ENCODE measurements around the gene BACE2.

The BACE2 gene

DNA sequence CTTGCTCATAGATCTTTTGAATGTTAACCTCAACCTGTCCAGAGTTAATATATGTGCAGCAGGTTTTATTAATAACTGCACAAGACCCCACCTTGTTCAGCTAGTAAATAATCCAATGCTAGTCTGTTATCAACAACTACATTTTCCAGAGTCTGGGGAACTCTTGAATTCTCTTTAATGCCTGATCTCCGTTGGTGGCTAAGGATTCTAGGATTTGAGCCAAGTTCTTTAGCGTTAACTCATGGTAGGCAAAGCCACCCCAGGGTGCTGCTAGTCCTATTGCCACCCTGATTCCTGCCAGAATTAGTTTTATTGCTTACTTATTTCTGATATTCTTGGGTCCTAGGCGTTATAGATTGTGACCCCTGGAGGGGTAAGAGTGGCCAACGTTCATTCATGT, 12.8 kb downstream of the BACE2 start:
- Histone ChIP-seq H2AFZ (ENCODE audit: low read depth, low read length) (no peak overlapping the region), H3K4me1 (ENCODE audit: insufficient read depth, low read length) (no peaks in the 10 kb centered on the region), H3K27me3 (ENCODE audit: insufficient read depth, low read length, poor library complexity) (peaks cover 11% of the 10 kb centered on the region), H3K9ac (ENCODE audit: low read depth, low read length) (no peak overlapping the region), H3K36me3 (ENCODE audit: insufficient read depth, low read length) (no peaks in the 10 kb centered on the region), H4K20me1 (ENCODE audit: insufficient read depth, low read length) (no peaks in the 10 kb centered on the region), H3K79me2 (ENCODE audit: insufficient read depth, low read length) (no peaks in the 10 kb centered on the region), H3K27ac (ENCODE audit: low read length) (no peak overlapping the region), H3K4me2 (ENCODE audit: insufficient read depth, low read length) (no peak overlapping the region), H3K4me3 (ENCODE audit: low read depth in 1 of 2, low read length in 2 of 2) (no peak overlapping the region), H3K9me3 (ENCODE audit: insufficient read depth, low read length, severe bottlenecking) (peaks cover 2% of the 10 kb centered on the region)
- ATAC-seq (ENCODE audit: insufficient read depth, low read depth) (no peak), DNase-seq (no peak)
- TF ChIP-seq, protein P1, sequence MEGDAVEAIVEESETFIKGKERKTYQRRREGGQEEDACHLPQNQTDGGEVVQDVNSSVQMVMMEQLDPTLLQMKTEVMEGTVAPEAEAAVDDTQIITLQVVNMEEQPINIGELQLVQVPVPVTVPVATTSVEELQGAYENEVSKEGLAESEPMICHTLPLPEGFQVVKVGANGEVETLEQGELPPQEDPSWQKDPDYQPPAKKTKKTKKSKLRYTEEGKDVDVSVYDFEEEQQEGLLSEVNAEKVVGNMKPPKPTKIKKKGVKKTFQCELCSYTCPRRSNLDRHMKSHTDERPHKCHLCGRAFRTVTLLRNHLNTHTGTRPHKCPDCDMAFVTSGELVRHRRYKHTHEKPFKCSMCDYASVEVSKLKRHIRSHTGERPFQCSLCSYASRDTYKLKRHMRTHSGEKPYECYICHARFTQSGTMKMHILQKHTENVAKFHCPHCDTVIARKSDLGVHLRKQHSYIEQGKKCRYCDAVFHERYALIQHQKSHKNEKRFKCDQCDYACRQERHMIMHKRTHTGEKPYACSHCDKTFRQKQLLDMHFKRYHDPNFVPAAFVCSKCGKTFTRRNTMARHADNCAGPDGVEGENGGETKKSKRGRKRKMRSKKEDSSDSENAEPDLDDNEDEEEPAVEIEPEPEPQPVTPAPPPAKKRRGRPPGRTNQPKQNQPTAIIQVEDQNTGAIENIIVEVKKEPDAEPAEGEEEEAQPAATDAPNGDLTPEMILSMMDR (IDR thresholded peaks at IDR 0.05; ENCODE audit: borderline replicate concordance, extremely low read depth, low read length, poor library complexity, severe bottlenecking) = no peak
- TF ChIP-seq EZH2 (IDR thresholded peaks at IDR 0.05; ENCODE audit: borderline replicate concordance, low read depth, low read length, severe bottlenecking) = no peak

GRCh38 chr21:41182547-41182946, 14.6 kb downstream of the BACE2 start:
- Histone ChIP-seq H3K27ac (ENCODE audit: low read length) (no peak overlapping the region), H3K9me3 (ENCODE audit: insufficient read depth, low read length, severe bottlenecking) (peaks cover 2% of the 10 kb centered on the region), H3K4me3 (ENCODE audit: low read depth in 1 of 2, low read length in 2 of 2) (no peak overlapping the region), H3K79me2 (ENCODE audit: insufficient read depth, low read length) (no peaks in the 10 kb centered on the region), H3K27me3 (ENCODE audit: insufficient read depth, low read length, poor library complexity) (no peaks in the 10 kb centered on the region), H3K36me3 (ENCODE audit: insufficient read depth, low read length) (no peaks in the 10 kb centered on the region), H3K4me1 (ENCODE audit: insufficient read depth, low read length) (no peaks in the 10 kb centered on the region), H2AFZ (ENCODE audit: low read depth, low read length) (no peak overlapping the region), H4K20me1 (ENCODE audit: insufficient read depth, low read length) (no peaks in the 10 kb centered on the region), H3K4me2 (ENCODE audit: insufficient read depth, low read length) (no peak overlapping the region), H3K9ac (ENCODE audit: low read depth, low read length) (no peak overlapping the region)
- TF ChIP-seq EZH2 (IDR thresholded peaks at IDR 0.05; ENCODE audit: borderline replicate concordance, low read depth, low read length, severe bottlenecking) = no peak
- TF ChIP-seq, protein P1 (IDR thresholded peaks at IDR 0.05; ENCODE audit: borderline replicate concordance, extremely low read depth, low read length, poor library complexity, severe bottlenecking) = no peak
- ATAC-seq (ENCODE audit: insufficient read depth, low read depth) = no peak
- no peak for DNase-seq

- H3K4me3 ChIP-seq (ENCODE audit: low read depth in 1 of 2, low read length in 2 of 2) = no peak overlapping the region
- H3K9me3 ChIP-seq (ENCODE audit: insufficient read depth, low read length, severe bottlenecking) = peaks cover 2% of the 10 kb centered on the region
- H2AFZ ChIP-seq (ENCODE audit: low read depth, low read length) = no peak overlapping the region
- TF ChIP-seq, protein P1 (IDR thresholded peaks at IDR 0.05; ENCODE audit: borderline replicate concordance, extremely low read depth, low read length, poor library complexity, severe bottlenecking) = no peak
- TF ChIP-seq EZH2 (IDR thresholded peaks at IDR 0.05; ENCODE audit: borderline replicate concordance, low read depth, low read length, severe bottlenecking) = no peak
- H3K27ac ChIP-seq (ENCODE audit: low read length) = no peak overlapping the region
- no peaks in the 10 kb centered on the region for H3K4me1 ChIP-seq (ENCODE audit: insufficient read depth, low read length)
- no peaks in the 10 kb centered on the region for H3K79me2 ChIP-seq (ENCODE audit: insufficient read depth, low read length)
- H3K27me3 ChIP-seq (ENCODE audit: insufficient read depth, low read length, poor library complexity) = no peaks in the 10 kb centered on the region
- DNase-seq = no peak
- no peak for ATAC-seq (ENCODE audit: insufficient read depth, low read depth)
- H3K4me2 ChIP-seq (ENCODE audit: insufficient read depth, low read length) = no peak overlapping the region
- no peak overlapping the region for H3K9ac ChIP-seq (ENCODE audit: low read depth, low read length)
- H3K36me3 ChIP-seq (ENCODE audit: insufficient read depth, low read length) = no peaks in the 10 kb centered on the region
- no peaks in the 10 kb centered on the region for H4K20me1 ChIP-seq (ENCODE audit: insufficient read depth, low read length)
These were observed 15.6 kb downstream of the BACE2 start for GRCh38 chr21:41183575-41183974.

DNA sequence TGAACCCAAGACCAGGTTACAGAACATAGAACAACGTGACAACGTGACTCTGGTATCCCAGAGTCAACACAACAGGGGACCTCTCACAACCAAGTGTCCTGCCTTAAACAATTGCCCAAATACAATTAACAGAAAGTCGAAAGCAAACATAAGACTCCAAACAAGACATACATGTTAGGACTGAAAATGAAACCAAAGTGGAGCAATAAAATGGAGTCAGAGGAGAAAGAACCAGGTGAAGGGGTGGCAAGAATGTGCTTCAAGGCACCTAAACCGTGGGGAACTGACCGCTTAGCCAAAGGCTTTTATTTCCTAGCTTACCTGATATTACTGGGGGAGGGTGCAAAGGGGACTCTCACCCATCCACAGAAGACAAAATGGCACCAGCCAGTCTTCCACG, 17.8 kb downstream of the BACE2 start:
- Histone ChIP-seq H2AFZ (ENCODE audit: low read depth, low read length) (no peak overlapping the region), H3K4me2 (ENCODE audit: insufficient read depth, low read length) (no peak overlapping the region), H3K4me3 (ENCODE audit: low read depth in 1 of 2, low read length in 2 of 2) (no peak overlapping the region), H3K9ac (ENCODE audit: low read depth, low read length) (no peak overlapping the region), H3K9me3 (ENCODE audit: insufficient read depth, low read length, severe bottlenecking) (peaks cover 2% of the 10 kb centered on the region), H3K4me1 (ENCODE audit: insufficient read depth, low read length) (no peaks in the 10 kb centered on the region), H3K27ac (ENCODE audit: low read length) (no peak overlapping the region), H3K27me3 (ENCODE audit: insufficient read depth, low read length, poor library complexity) (no peaks in the 10 kb centered on the region), H4K20me1 (ENCODE audit: insufficient read depth, low read length) (no peaks in the 10 kb centered on the region), H3K79me2 (ENCODE audit: insufficient read depth, low read length) (no peaks in the 10 kb centered on the region), H3K36me3 (ENCODE audit: insufficient read depth, low read length) (no peaks in the 10 kb centered on the region)
- DNase-seq (no peak), ATAC-seq (ENCODE audit: insufficient read depth, low read depth) (no peak)
- TF ChIP-seq EZH2 (IDR thresholded peaks at IDR 0.05; ENCODE audit: borderline replicate concordance, low read depth, low read length, severe bottlenecking) = no peak
- TF ChIP-seq, protein P1 (IDR thresholded peaks at IDR 0.05; ENCODE audit: borderline replicate concordance, extremely low read depth, low read length, poor library complexity, severe bottlenecking) = no peak
